Measurements from ENCODE around the gene TSN. TPM values are rescaled to one million over a fixed set of nuclear protein-coding genes. Genes with fewer than 3 reads are reported as not detected.

The TSN gene
- total and polyA plus RNA-seq, 10 of the 15 experiments (the other 5 are each of a cell fraction or from before 2014, with no cell fraction given): 45.6 to 102 (median 59.2) TPM

DNA sequence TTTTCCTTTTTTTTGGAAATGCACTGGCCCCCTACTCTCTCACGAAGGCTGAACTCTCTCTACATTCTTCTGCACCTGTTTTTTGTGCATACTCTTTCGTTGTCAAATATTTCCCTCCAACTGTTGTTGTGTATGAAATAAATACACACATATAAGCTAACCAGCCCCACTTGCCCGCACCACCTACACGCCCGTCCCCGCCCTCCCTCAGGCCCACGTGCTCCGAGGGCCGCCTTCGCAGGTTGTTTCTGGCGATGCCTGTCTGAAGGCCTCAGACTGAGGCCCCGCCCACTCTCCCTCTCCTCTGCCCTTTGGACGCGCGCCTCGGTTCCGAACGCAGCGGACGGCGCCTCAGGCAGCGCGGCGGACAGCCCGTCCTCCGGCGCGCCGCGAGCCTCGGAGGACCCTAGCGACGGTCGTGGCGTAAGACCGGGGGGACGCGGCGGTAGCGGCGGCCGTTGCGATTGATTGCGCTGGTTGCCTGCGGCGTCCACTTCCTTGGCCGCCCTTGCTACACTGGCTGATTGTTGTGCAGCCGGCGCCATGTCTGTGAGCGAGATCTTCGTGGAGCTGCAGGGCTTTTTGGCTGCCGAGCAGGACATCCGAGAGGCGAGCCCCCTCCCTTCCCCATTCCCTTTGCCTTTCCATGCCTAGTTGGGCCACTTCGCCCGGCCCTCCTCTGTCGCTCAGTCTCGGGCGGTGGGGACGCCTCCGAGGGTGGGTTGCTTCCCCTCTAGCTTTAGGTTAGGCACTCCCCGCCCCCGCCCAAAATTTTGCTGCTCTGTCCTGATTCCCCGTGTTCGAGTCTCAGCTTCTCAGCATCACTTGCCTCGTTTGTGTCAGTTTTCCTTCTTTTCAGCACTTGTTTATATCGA lies at the start of gene TSN (continued):
- TF ChIP-seq ZNF207 (IDR thresholded peaks at IDR 0.05; ENCODE audit: borderline replicate concordance) (peak; percentile 98), NFYA (IDR thresholded peaks at IDR 0.05; ENCODE audit: borderline replicate concordance, low read depth, low read length) (no peak), CBX5 (IDR thresholded peaks at IDR 0.05; ENCODE audit: low read depth) (no peak), EP300 (IDR thresholded peaks at IDR 0.05; ENCODE audit: borderline replicate concordance in 1 of 2, control insufficient read depth in 1 of 2, low read depth in 2 of 2, low read length in 2 of 2) (no peak), RB1 (IDR thresholded peaks at IDR 0.05; ENCODE audit: borderline replicate concordance) (peak; percentile 99), CBX3 (IDR thresholded peaks at IDR 0.05; ENCODE audit: borderline replicate concordance, low read depth) (no peak), YY1 (IDR thresholded peaks at IDR 0.05; ENCODE audit: low read depth, low read length) (no peak; the same call in none of the 2 replicates), SMAD5 (IDR thresholded peaks at IDR 0.05; ENCODE audit: low read depth) (0 out of 2 replicates have a peak, but pooled peaks have one; percentile 73), SPI1 (IDR thresholded peaks at IDR 0.05; ENCODE audit: borderline replicate concordance, insufficient read depth, low read depth, low read length) (peak; percentile 21; the same call in 1 of the 2 replicates), MXI1 (IDR thresholded peaks at IDR 0.05; ENCODE audit: low read depth, low read length) (peak; percentile 84; the same call in 1 of the 2 replicates), POLR2AphosphoS2 (IDR thresholded peaks at IDR 0.05; ENCODE audit: low read depth, low read length) (peak; percentile 51; the same call in 1 of the 2 replicates)
- TF ChIP-seq, protein P1, sequence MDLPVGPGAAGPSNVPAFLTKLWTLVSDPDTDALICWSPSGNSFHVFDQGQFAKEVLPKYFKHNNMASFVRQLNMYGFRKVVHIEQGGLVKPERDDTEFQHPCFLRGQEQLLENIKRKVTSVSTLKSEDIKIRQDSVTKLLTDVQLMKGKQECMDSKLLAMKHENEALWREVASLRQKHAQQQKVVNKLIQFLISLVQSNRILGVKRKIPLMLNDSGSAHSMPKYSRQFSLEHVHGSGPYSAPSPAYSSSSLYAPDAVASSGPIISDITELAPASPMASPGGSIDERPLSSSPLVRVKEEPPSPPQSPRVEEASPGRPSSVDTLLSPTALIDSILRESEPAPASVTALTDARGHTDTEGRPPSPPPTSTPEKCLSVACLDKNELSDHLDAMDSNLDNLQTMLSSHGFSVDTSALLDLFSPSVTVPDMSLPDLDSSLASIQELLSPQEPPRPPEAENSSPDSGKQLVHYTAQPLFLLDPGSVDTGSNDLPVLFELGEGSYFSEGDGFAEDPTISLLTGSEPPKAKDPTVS (IDR thresholded peaks at IDR 0.05; ENCODE audit: low read depth, low read length): peak; percentile 47; the same call in 1 of the 2 replicates
- TF ChIP-seq, protein P2, sequence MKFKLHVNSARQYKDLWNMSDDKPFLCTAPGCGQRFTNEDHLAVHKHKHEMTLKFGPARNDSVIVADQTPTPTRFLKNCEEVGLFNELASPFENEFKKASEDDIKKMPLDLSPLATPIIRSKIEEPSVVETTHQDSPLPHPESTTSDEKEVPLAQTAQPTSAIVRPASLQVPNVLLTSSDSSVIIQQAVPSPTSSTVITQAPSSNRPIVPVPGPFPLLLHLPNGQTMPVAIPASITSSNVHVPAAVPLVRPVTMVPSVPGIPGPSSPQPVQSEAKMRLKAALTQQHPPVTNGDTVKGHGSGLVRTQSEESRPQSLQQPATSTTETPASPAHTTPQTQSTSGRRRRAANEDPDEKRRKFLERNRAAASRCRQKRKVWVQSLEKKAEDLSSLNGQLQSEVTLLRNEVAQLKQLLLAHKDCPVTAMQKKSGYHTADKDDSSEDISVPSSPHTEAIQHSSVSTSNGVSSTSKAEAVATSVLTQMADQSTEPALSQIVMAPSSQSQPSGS (IDR thresholded peaks at IDR 0.05; ENCODE audit: low read length): no peak
- TF ChIP-seq, protein P3, sequence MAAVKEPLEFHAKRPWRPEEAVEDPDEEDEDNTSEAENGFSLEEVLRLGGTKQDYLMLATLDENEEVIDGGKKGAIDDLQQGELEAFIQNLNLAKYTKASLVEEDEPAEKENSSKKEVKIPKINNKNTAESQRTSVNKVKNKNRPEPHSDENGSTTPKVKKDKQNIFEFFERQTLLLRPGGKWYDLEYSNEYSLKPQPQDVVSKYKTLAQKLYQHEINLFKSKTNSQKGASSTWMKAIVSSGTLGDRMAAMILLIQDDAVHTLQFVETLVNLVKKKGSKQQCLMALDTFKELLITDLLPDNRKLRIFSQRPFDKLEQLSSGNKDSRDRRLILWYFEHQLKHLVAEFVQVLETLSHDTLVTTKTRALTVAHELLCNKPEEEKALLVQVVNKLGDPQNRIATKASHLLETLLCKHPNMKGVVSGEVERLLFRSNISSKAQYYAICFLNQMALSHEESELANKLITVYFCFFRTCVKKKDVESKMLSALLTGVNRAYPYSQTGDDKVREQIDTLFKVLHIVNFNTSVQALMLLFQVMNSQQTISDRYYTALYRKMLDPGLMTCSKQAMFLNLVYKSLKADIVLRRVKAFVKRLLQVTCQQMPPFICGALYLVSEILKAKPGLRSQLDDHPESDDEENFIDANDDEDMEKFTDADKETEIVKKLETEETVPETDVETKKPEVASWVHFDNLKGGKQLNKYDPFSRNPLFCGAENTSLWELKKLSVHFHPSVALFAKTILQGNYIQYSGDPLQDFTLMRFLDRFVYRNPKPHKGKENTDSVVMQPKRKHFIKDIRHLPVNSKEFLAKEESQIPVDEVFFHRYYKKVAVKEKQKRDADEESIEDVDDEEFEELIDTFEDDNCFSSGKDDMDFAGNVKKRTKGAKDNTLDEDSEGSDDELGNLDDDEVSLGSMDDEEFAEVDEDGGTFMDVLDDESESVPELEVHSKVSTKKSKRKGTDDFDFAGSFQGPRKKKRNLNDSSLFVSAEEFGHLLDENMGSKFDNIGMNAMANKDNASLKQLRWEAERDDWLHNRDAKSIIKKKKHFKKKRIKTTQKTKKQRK (IDR thresholded peaks at IDR 0.05; ENCODE audit: low read depth, low read length): no peak
